GM23248 (cell line): ENCODE results near the gene CAMTA1. TPM values are rescaled to one million over a fixed set of nuclear protein-coding genes. Genes with fewer than 3 reads are reported as not detected.

Experiments used
- DNase-seq: peaks from one replicate; pipeline ENCODE4 v3.0.0-alpha.2; 2015
- H2AFZ ChIP-seq: fragments of 200-600 bp; sonication (generic); 2 replicates; pipeline ENCODE4 v1.6.1; 2016; ENCODE audit warnings: antibody characterized with exemption
- H3F3A ChIP-seq: fragments of 200-600 bp; sonication (generic); 2 replicates; pipeline ENCODE4 v1.6.1; 2016; ENCODE audit warnings: mild to moderate bottlenecking, antibody characterized with exemption, mixed run types; ENCODE audit not compliant: insufficient read depth
- H3K27ac ChIP-seq: fragments of 200-600 bp; sonication (generic); 2 replicates; pipeline ENCODE4 v1.5.1; 2016; ENCODE audit warnings: mild to moderate bottlenecking
- H3K27me3 ChIP-seq: fragments of 200-600 bp; sonication (generic); replicated peaks from 2 replicates; pipeline ENCODE4 v1.6.1; 2016; ENCODE audit warnings: mild to moderate bottlenecking; ENCODE audit not compliant: insufficient read depth
- H3K36me3 ChIP-seq: fragments of 200-600 bp; sonication (generic); 2 replicates; pipeline ENCODE4 v1.6.1; 2016; ENCODE audit warnings: low read depth, mild to moderate bottlenecking
- H3K4me1 ChIP-seq: fragments of 200-600 bp; sonication (generic); 2 replicates; pipeline ENCODE4 v1.6.1; 2016; ENCODE audit warnings: mild to moderate bottlenecking; ENCODE audit not compliant: insufficient read depth
- H3K4me2 ChIP-seq: fragments of 200-600 bp; sonication (generic); one replicate; pipeline ENCODE4 v1.6.1; 2016; ENCODE audit warnings: mild to moderate bottlenecking; ENCODE audit not compliant: unreplicated experiment
- H3K4me3 ChIP-seq: fragments of 200-600 bp; sonication (generic); 2 replicates; pipeline ENCODE4 v1.5.1; 2016; ENCODE audit warnings: mild to moderate bottlenecking
- H3K79me2 ChIP-seq: fragments of 200-600 bp; sonication (generic); 2 replicates; pipeline ENCODE4 v1.6.1; 2016; ENCODE audit warnings: mild to moderate bottlenecking; ENCODE audit not compliant: insufficient read depth
- H3K9ac ChIP-seq: fragments of 200-600 bp; sonication (generic); 2 replicates; pipeline ENCODE4 v1.6.1; 2016; ENCODE audit warnings: mild to moderate bottlenecking
- H3K9me2 ChIP-seq: fragments of 200-600 bp; sonication (generic); 2 replicates; pipeline ENCODE4 v1.6.1; 2016; ENCODE audit warnings: mixed run types, mild to moderate bottlenecking, moderate library complexity; ENCODE audit not compliant: insufficient read depth
- H3K9me3 ChIP-seq: fragments of 200-600 bp; sonication (generic); one replicate; pipeline ENCODE4 v1.6.1; 2017; ENCODE audit warnings: low read depth
- H4K20me1 ChIP-seq: fragments of 200-600 bp; sonication (generic); 2 replicates; pipeline ENCODE4 v1.6.0; 2016; ENCODE audit not compliant: insufficient read depth
- EZH2 ChIP-seq: fragments of 200-600 bp; sonication (generic); IDR thresholded peaks from 2 replicates; pipeline ENCODE4 v1.6.1; 2018; ENCODE audit warnings: antibody characterized with exemption, mild to moderate bottlenecking; ENCODE audit not compliant: insufficient read depth, poor library complexity, severe bottlenecking
- EZH2phosphoT487 ChIP-seq: fragments of 200-600 bp; sonication (generic); IDR thresholded peaks from 2 replicates; pipeline ENCODE4 v1.6.1; 2018; ENCODE audit warnings: antibody characterized with exemption, moderate library complexity, mild to moderate bottlenecking, low read depth; ENCODE audit not compliant: insufficient read depth
- WGBS, 2 experiments: methylation state at CpG; one replicate each; pipeline ENCODE4 v1.1.6; 2015 to 2017; ENCODE audit warnings: low lambda C conversion rate in 2 of 2, low coverage in 1 of 2; ENCODE audit errors: missing lambda C conversion rate in 2 of 2; 5-methylcytosine and 5-hydroxymethylcytosine counted together
- in situ Hi-C: fragments of 300-500 bp; cut with MboI; formaldehyde crosslinking; loops from 2 replicates; pipeline ENCODE4 v1.15.0; 2020
- polyA plus RNA-seq: library from polyadenylated mRNA; unstranded; fragments of >200 nt; fragmentation: Nextera tagmentation; extraction: Ambion mirVana; gene quantifications from 2 replicates; pipeline ENCODE4 v1.2.1, GENCODE V29; 2016
- total RNA-seq: library from RNA; depleted of rRNA; stranded (reverse); fragments of >200 nt; shearing (Covaris generic); gene quantifications from 2 replicates; pipeline ENCODE4 v1.2.3, GENCODE V29; 2014

CAMTA1 gene
- total and polyA plus RNA-seq, 2 experiments from 2014 or later = 50.1 to 165 TPM

DNA sequence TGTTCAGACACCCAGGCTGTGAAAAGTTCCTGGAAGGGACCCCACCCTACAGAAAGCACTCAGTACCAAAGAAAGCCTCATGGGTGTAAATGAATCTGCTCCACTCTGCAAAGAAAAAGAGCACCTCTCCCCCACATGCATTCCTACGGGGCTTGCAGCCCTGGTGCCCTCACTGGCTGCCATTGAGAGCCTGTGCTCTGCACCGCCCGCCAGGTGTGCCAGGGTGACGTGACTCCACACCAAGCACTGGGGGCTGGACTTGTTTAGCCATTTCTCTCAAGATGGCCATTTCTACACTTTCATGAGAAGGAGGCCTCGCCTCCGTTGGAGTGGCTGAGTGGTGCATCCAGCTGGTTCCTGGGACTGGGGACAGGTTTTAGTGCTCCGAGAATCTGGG, 605.3 kb downstream of the CAMTA1 start:
- H2AFZ ChIP-seq = no peak overlapping the region
- no peaks in the 10 kb centered on the region for H3K79me2 ChIP-seq
- no peaks in the 10 kb centered on the region for H3K9me2 ChIP-seq
- no peak overlapping the region for H3K4me3 ChIP-seq
- H3K27ac ChIP-seq = no peak overlapping the region
- H4K20me1 ChIP-seq = no peaks in the 10 kb centered on the region
- no peak for DNase-seq
- 86 to 96% methylated on average over 7 of the region's 7 CpGs for WGBS, 2 experiments
- H3F3A ChIP-seq = peaks cover 8% of the 10 kb centered on the region; the same call in 1 of the 2 replicates
- H3K9ac ChIP-seq = no peak overlapping the region
- no peaks in the 10 kb centered on the region for H3K36me3 ChIP-seq
- H3K4me2 ChIP-seq = no peak overlapping the region
- H3K9me3 ChIP-seq = no peaks in the 10 kb centered on the region
- in situ Hi-C loops = no loop called here
- TF ChIP-seq EZH2 (no peak), EZH2phosphoT487 (no peak)
- no peaks in the 10 kb centered on the region for H3K27me3 ChIP-seq
- peaks cover 12% of the 10 kb centered on the region; the same call in 1 of the 2 replicates for H3K4me1 ChIP-seq

DNA sequence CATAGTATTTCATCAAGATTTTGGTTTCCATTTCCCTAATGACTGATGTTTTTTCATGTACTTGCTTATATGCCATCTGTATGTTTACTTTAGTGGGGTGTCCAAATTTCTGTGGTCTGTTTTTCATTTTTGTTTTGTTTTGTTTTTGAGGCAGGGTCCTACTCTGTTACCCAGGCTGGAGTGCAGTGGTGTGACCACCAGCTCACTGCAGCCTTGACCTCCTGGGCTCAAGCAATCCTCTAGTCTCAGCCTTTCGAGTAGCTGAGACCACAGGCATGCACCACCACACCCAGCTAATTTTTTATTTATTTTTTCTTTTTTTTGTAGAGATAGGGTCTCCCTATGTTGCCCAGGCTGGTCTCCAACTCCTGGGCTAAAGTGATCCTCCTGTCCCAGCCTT, 607.9 kb downstream of the CAMTA1 start:
- H3K36me3 ChIP-seq = no peaks in the 10 kb centered on the region
- no peak overlapping the region for H3K4me3 ChIP-seq
- no peak overlapping the region for H3K4me2 ChIP-seq
- 50% methylated on average over 1 of the region's 1 CpG for WGBS, 2 experiments
- peaks cover 8% of the 10 kb centered on the region; the same call in 1 of the 2 replicates for H3F3A ChIP-seq
- no peak for DNase-seq
- peaks cover 12% of the 10 kb centered on the region; the same call in 1 of the 2 replicates for H3K4me1 ChIP-seq
- H3K9me3 ChIP-seq = no peaks in the 10 kb centered on the region
- H3K27ac ChIP-seq = no peak overlapping the region
- H4K20me1 ChIP-seq = no peaks in the 10 kb centered on the region
- in situ Hi-C loops = no loop called here
- H3K79me2 ChIP-seq = no peaks in the 10 kb centered on the region
- TF ChIP-seq EZH2phosphoT487 (no peak), EZH2 (no peak)
- no peak overlapping the region for H3K9ac ChIP-seq
- H3K9me2 ChIP-seq = no peaks in the 10 kb centered on the region
- H3K27me3 ChIP-seq = no peaks in the 10 kb centered on the region
- H2AFZ ChIP-seq = no peak overlapping the region

DNA sequence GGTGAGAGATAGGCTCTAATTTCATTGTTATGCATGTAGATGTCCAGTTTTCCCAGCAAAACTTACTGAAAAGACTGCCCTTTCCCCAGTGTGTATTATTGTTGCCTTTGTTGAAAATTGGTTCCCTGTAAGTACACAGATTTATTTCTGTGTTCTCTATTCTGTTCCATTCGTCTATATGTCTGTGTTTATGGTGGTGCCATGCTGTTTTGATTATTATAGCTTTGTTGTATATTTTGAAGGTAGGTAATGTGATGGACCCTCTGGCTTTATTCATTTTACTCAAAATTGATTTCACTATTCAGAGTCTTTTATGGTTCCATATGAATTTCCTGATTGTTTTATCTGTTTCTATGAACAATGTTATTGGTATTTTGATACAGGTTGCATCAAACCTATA, 610.0 kb downstream of the CAMTA1 start:
- H3F3A ChIP-seq = peaks cover 8% of the 10 kb centered on the region; the same call in 1 of the 2 replicates
- no peak overlapping the region for H3K4me3 ChIP-seq
- no peaks in the 10 kb centered on the region for H3K9me2 ChIP-seq
- no peaks in the 10 kb centered on the region for H3K27me3 ChIP-seq
- H2AFZ ChIP-seq = no peak overlapping the region
- in situ Hi-C loops = no loop called here
- H4K20me1 ChIP-seq = no peaks in the 10 kb centered on the region
- WGBS, 2 experiments = 50 to 74% methylated on average over 1 of the region's 1 CpG
- no peaks in the 10 kb centered on the region for H3K4me1 ChIP-seq
- no peaks in the 10 kb centered on the region for H3K36me3 ChIP-seq
- no peaks in the 10 kb centered on the region for H3K79me2 ChIP-seq
- H3K9ac ChIP-seq = no peak overlapping the region
- H3K27ac ChIP-seq = no peak overlapping the region
- no peaks in the 10 kb centered on the region for H3K9me3 ChIP-seq
- no peak overlapping the region for H3K4me2 ChIP-seq
- DNase-seq = no peak
- no peak for TF ChIP-seq EZH2phosphoT487
- TF ChIP-seq EZH2 = no peak

DNA sequence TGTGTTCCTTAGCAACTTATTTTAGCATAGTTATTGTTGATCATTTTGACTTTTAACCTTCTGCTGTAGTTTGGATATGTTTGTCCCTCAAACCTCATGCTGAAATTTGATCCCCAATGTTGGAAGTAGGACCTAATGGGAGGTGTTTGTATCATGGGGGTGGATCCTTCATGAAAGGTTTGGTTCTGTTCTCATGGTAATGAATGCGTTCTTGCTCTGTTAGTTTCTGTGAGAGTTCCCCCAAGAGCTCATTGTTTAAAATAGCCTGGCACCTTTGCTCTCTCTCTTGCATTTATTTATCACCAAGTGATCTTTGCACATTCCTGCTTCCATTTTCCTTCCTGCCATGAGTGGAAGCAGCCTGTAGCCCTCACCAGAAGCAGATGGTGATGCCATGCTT, 613.7 kb downstream of the CAMTA1 start:
- no peaks in the 10 kb centered on the region for H4K20me1 ChIP-seq
- 0 out of 2 replicates have a peak, but pooled peaks cover 5% of the 10 kb centered on the region for H3F3A ChIP-seq
- H3K9me3 ChIP-seq = no peaks in the 10 kb centered on the region
- no peak for DNase-seq
- H3K4me1 ChIP-seq = peaks cover 7% of the 10 kb centered on the region
- 60 to 78% methylated on average over 1 of the region's 1 CpG for WGBS, 2 experiments
- H3K9ac ChIP-seq = no peak overlapping the region
- no peak overlapping the region for H3K27ac ChIP-seq
- in situ Hi-C loops = no loop called here
- H3K79me2 ChIP-seq = no peaks in the 10 kb centered on the region
- no peak overlapping the region for H2AFZ ChIP-seq
- no peak overlapping the region for H3K4me3 ChIP-seq
- H3K4me2 ChIP-seq = no peak overlapping the region
- H3K27me3 ChIP-seq = no peaks in the 10 kb centered on the region
- H3K9me2 ChIP-seq = no peaks in the 10 kb centered on the region
- no peaks in the 10 kb centered on the region for H3K36me3 ChIP-seq
- TF ChIP-seq EZH2phosphoT487 = no peak
- TF ChIP-seq EZH2 = no peak

DNA sequence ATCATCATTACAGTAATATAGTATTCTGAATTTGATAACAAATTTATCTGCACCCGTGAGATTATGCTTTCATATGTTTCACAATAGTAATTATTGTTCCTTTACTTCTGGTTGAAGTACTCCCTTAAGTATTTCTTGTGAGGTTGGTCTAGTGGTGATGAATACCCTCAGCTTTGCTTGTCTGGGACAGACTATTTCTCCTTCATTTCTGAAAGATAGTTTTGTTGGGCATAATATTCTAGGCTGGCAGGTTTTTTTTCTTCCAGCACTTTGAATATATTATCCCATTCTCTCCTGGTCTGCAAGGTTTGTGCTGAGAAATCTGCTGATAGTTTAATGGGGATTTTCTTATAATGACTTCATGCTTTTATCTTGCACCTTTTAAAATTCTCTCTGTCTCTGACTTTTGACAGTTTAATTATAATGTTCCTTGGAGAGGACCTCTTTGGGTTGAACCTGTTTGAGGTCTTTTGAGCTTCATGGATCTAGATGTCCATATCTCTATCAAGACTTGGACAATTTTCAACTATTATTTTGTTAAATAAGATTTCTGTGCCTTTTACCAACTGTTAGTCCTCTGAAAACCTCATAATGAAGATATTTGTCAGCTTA, 614.4 kb downstream of the CAMTA1 start:
- H3K79me2 ChIP-seq = no peaks in the 10 kb centered on the region
- no peaks in the 10 kb centered on the region for H3F3A ChIP-seq
- H3K4me3 ChIP-seq = no peak overlapping the region
- no peak for TF ChIP-seq EZH2phosphoT487
- no peak for TF ChIP-seq EZH2
- no peak overlapping the region for H3K27ac ChIP-seq
- in situ Hi-C loops = no loop called here
- H3K4me1 ChIP-seq = peaks cover 7% of the 10 kb centered on the region
- no peak overlapping the region for H3K9ac ChIP-seq
- no peaks in the 10 kb centered on the region for H3K9me2 ChIP-seq
- no peak overlapping the region for H3K4me2 ChIP-seq
- H4K20me1 ChIP-seq = no peaks in the 10 kb centered on the region
- no peaks in the 10 kb centered on the region for H3K36me3 ChIP-seq
- no peaks in the 10 kb centered on the region for H3K9me3 ChIP-seq
- no peak for DNase-seq
- no peaks in the 10 kb centered on the region for H3K27me3 ChIP-seq
- WGBS, 2 experiments = 97 to 100% methylated on average over 1 of the region's 1 CpG
- no peak overlapping the region for H2AFZ ChIP-seq
